Mesodermal cell (in vitro differentiated cells): ENCODE data around the gene ICA1.

ENCODE experiments used
- H3K27ac ChIP-seq: 2 replicates; pipeline ENCODE4 v1.7.0; 2013; ENCODE audit warnings: mild to moderate bottlenecking, low read depth, low read length, moderate library complexity; ENCODE audit not compliant: severe bottlenecking
- H3K36me3 ChIP-seq: 2 replicates; pipeline ENCODE4 v1.7.1; 2013; ENCODE audit warnings: mild to moderate bottlenecking, low read length, moderate library complexity; ENCODE audit not compliant: control insufficient read depth, insufficient read depth
- H3K4me1 ChIP-seq: one replicate; pipeline ENCODE4 v1.7.1; 2013; ENCODE audit warnings: mild to moderate bottlenecking, low read length; ENCODE audit not compliant: insufficient read depth, control insufficient read depth, poor library complexity, severe bottlenecking
- H3K4me3 ChIP-seq: 2 replicates; pipeline ENCODE4 v1.7.0; 2013; ENCODE audit warnings: low read length, control low read depth, mild to moderate bottlenecking; ENCODE audit not compliant: insufficient read depth, poor library complexity, severe bottlenecking; ENCODE audit errors: extremely low read depth
- H3K9me3 ChIP-seq: 2 replicates; pipeline ENCODE4 v1.7.1; 2013; ENCODE audit warnings: mild to moderate bottlenecking, low read length, moderate library complexity; ENCODE audit not compliant: control insufficient read depth
- WGBS, 2 experiments: methylation state at CpG; one replicate each; pipeline ENCODE4 v1.1.5; 2013; ENCODE audit warnings: missing lambda C conversion rate in 2 of 2; ENCODE audit not compliant: insufficient coverage in 2 of 2; 5-methylcytosine and 5-hydroxymethylcytosine counted together

Gene ICA1

GRCh38 chr7:8177109-8177933 is 84.6 kb downstream of the ICA1 start:
- 100% methylated on average over 1 of the region's 4 CpGs for WGBS, 2 experiments
- H3K27ac ChIP-seq: no peak overlapping the region
- peaks cover 4% of the 10 kb centered on the region for H3K4me1 ChIP-seq
- no peak overlapping the region for H3K4me3 ChIP-seq
- H3K36me3 ChIP-seq: no peaks in the 10 kb centered on the region
- no peaks in the 10 kb centered on the region for H3K9me3 ChIP-seq

- Histone ChIP-seq H3K27ac (no peak overlapping the region), H3K36me3 (no peaks in the 10 kb centered on the region), H3K9me3 (no peaks in the 10 kb centered on the region), H3K4me3 (no peak overlapping the region), H3K4me1 (peaks cover 4% of the 10 kb centered on the region)
- WGBS, 2 experiments: 81 to 90% methylated on average over 5 to 9 of the region's 10 CpGs
Observed at GRCh38 chr7:8176370-8177081, 85.4 kb downstream of the ICA1 start.

GRCh38 chr7:8175929-8176369 is 86.0 kb downstream of the ICA1 start:
- no peaks in the 10 kb centered on the region for H3K9me3 ChIP-seq
- no peak overlapping the region for H3K4me3 ChIP-seq
- H3K36me3 ChIP-seq: no peaks in the 10 kb centered on the region
- H3K27ac ChIP-seq: no peak overlapping the region
- WGBS, 2 experiments: 85 to 94% methylated on average over 1 to 4 of the region's 6 CpGs
- H3K4me1 ChIP-seq: peaks cover 4% of the 10 kb centered on the region

GRCh38 chr7:8172372-8173354 is 89.3 kb downstream of the ICA1 start:
- Histone ChIP-seq H3K36me3 (no peaks in the 10 kb centered on the region), H3K9me3 (no peaks in the 10 kb centered on the region), H3K27ac (no peak overlapping the region), H3K4me3 (no peak overlapping the region), H3K4me1 (peaks cover 4% of the 10 kb centered on the region)
- 78 to 82% methylated on average over 2 to 4 of the region's 5 CpGs for WGBS, 2 experiments

- Histone ChIP-seq H3K4me1 (no peaks in the 10 kb centered on the region), H3K36me3 (no peaks in the 10 kb centered on the region), H3K9me3 (no peaks in the 10 kb centered on the region), H3K27ac (no peak overlapping the region), H3K4me3 (no peak overlapping the region)
- WGBS, 2 experiments: no CpG with 5 or more reads among the region's 1 CpG
Observed at GRCh38 chr7:8169171-8169570, 92.8 kb downstream of the ICA1 start.

- no peaks in the 10 kb centered on the region for H3K4me1 ChIP-seq
- WGBS, 2 experiments: 60 to 71% methylated on average over 1 of the region's 3 CpGs
Observed at GRCh38 chr7:8168336-8168735, 93.6 kb downstream of the ICA1 start.

GRCh38 chr7:8165150-8165549 is 96.8 kb downstream of the ICA1 start:
- Histone ChIP-seq H3K36me3 (no peaks in the 10 kb centered on the region), H3K9me3 (no peaks in the 10 kb centered on the region), H3K4me3 (no peak overlapping the region), H3K27ac (no peak overlapping the region), H3K4me1 (peaks cover 7% of the 10 kb centered on the region)
- 0 to 33% methylated on average over 1 to 3 of the region's 4 CpGs for WGBS, 2 experiments

More at GRCh38 chr7:8168336-8168735, 93.6 kb downstream of the ICA1 start:
- Histone ChIP-seq H3K27ac (no peak overlapping the region), H3K36me3 (no peaks in the 10 kb centered on the region), H3K4me3 (no peak overlapping the region), H3K9me3 (no peaks in the 10 kb centered on the region)

GRCh38 chr7:8162181-8162580 is 99.8 kb downstream of the ICA1 start:
- H3K36me3 ChIP-seq: no peaks in the 10 kb centered on the region
- peaks cover 7% of the 10 kb centered on the region for H3K4me1 ChIP-seq
- no peak overlapping the region for H3K4me3 ChIP-seq
- no peak overlapping the region for H3K27ac ChIP-seq
- no peaks in the 10 kb centered on the region for H3K9me3 ChIP-seq
- 83 to 100% methylated on average over 1 of the region's 3 CpGs for WGBS, 2 experiments

- Histone ChIP-seq H3K27ac (no peak overlapping the region), H3K36me3 (no peaks in the 10 kb centered on the region), H3K4me3 (no peak overlapping the region), H3K4me1 (peaks cover 7% of the 10 kb centered on the region), H3K9me3 (no peaks in the 10 kb centered on the region)
- 90% methylated on average over 3 of the region's 4 CpGs; no CpG with 5 or more reads in 1 of the 2 experiments for WGBS, 2 experiments
Observed at GRCh38 chr7:8161364-8161828, 100.6 kb downstream of the ICA1 start.

GRCh38 chr7:8160779-8161345 is 101.1 kb downstream of the ICA1 start:
- peak overlapping the region; percentile 45 for H3K27ac ChIP-seq
- no peaks in the 10 kb centered on the region for H3K36me3 ChIP-seq
- WGBS, 2 experiments: 83 to 85% methylated on average over 3 to 6 of the region's 7 CpGs
- H3K9me3 ChIP-seq: no peaks in the 10 kb centered on the region
- no peak overlapping the region for H3K4me3 ChIP-seq
- peaks cover 7% of the 10 kb centered on the region for H3K4me1 ChIP-seq
